ENCODE results near the gene TLE4. TPM values are rescaled to one million over a fixed set of nuclear protein-coding genes. Genes with fewer than 3 reads are reported as not detected.

The TLE4 gene
- polyA plus RNA-seq, 3 donors, result 21.0 to 107 (median 21.7) TPM

DNA sequence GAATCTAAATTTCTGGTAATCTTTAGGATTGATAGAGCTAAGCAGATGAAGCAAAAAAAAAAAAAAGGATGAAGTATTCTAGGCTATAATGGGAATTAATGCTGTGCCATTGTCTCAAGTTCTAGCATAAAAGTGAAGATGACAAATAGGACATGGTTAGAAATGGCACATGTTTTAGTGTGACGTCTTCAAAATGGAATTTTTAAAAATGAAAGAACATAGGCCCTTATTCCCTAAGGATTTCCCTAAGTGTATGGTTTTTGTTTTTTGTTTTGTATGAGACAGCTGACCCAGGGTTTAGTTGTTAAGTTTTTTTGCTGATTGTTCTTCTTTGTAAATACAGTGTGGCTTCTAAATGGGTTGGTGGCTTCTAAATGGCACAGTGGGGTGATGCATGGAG is 7.1 kb downstream of the TLE4 start:
- peaks cover 60 to 80% of the 10 kb centered on the region in 2 donors for H3K4me1 ChIP-seq (ENCODE audit: control insufficient read depth in 1 of 2, insufficient read depth in 2 of 2, low read length in 2 of 2)
- H3K9me3 ChIP-seq (replicated peaks in 1 of 2; ENCODE audit: control insufficient read depth in 1 of 2, insufficient read depth in 1 of 2, low read length in 2 of 2), result no peaks in the 10 kb centered on the region
- H3K36me3 ChIP-seq (replicated peaks in 1 of 2; ENCODE audit: control insufficient read depth in 1 of 2, insufficient read depth in 2 of 2, low read length in 2 of 2), result peaks cover 29 to 30% of the 10 kb centered on the region in 2 donors
- Mint-ChIP-seq H3K4me3 (no peak overlapping the region), H3K4me1 (peaks cover 89% of the 10 kb centered on the region), H3K27ac (peak overlapping the region in 5 of 7 donors; percentile 5 to 74 (median 38)), H3K36me3 (peaks cover 63 to 83% of the 10 kb centered on the region in 2 donors), H3K27me3 (ENCODE audit: low read depth in 3 of 3) (peaks cover 0 to 1% (median 0%) of the 10 kb centered on the region in 3 donors), H3K9me3 (no peaks in the 10 kb centered on the region)
- peak overlapping the region in 1 of 2 donors; percentile 28 for H3K27ac ChIP-seq (ENCODE audit: low read depth in 1 of 2, low read length in 2 of 2)
- TF ChIP-seq, protein P1, sequence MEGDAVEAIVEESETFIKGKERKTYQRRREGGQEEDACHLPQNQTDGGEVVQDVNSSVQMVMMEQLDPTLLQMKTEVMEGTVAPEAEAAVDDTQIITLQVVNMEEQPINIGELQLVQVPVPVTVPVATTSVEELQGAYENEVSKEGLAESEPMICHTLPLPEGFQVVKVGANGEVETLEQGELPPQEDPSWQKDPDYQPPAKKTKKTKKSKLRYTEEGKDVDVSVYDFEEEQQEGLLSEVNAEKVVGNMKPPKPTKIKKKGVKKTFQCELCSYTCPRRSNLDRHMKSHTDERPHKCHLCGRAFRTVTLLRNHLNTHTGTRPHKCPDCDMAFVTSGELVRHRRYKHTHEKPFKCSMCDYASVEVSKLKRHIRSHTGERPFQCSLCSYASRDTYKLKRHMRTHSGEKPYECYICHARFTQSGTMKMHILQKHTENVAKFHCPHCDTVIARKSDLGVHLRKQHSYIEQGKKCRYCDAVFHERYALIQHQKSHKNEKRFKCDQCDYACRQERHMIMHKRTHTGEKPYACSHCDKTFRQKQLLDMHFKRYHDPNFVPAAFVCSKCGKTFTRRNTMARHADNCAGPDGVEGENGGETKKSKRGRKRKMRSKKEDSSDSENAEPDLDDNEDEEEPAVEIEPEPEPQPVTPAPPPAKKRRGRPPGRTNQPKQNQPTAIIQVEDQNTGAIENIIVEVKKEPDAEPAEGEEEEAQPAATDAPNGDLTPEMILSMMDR (IDR thresholded peaks at IDR 0.05), result no peak
- DNase-seq, result no peak
- no peak overlapping the region for H3K4me3 ChIP-seq (replicated peaks in 1 of 3; ENCODE audit: low read depth in 2 of 3, low read length in 3 of 3)
- H3K9ac ChIP-seq (ENCODE audit: insufficient read depth, low read length, poor library complexity, severe bottlenecking), result no peak overlapping the region
- peaks cover 99% of the 10 kb centered on the region for H3K79me2 ChIP-seq (ENCODE audit: insufficient read depth, low read length)
- H3K27me3 ChIP-seq (ENCODE audit: control insufficient read depth in 2 of 2, insufficient read depth in 2 of 2, low read length in 2 of 2), result no peaks in the 10 kb centered on the region
- no peak overlapping the region for H2AFZ ChIP-seq (ENCODE audit: insufficient read depth, low read depth, low read length, poor library complexity, severe bottlenecking)
- intact Hi-C loops (cut with micrococcal nuclease), result no loop called here
- no CpG with 5 or more reads among the region's 1 CpG for WGBS (ENCODE audit: insufficient coverage)
- H4K20me1 ChIP-seq (ENCODE audit: insufficient read depth, low read length), result peaks cover 84% of the 10 kb centered on the region
- H3K4me2 ChIP-seq (replicated peaks; ENCODE audit: extremely low read depth, low read length, poor library complexity, severe bottlenecking), result no peak overlapping the region

DNA sequence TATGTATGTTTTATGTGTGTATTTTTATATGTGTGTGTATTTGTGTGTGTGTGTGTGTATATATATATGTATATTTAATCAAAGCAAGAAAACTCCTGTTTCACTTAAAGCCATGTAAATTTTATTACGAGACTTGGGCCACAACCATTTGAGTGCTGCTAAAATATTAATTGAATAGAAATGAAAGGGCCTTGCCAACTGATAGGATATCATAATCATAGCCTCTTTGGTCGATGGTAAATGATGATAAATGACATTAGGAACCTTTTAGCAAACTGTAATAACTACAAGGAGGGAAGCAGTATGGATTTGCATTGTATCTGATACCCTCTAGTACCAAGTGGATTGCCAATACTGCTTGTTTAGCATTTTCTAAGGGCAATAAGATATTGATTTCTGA is 7.9 kb downstream of the TLE4 start:
- WGBS (ENCODE audit: insufficient coverage), result no CpG with 5 or more reads among the region's 2 CpGs

More for the DNA sequence above, 7.9 kb downstream of the TLE4 start:
- Histone ChIP-seq H3K4me2 (replicated peaks; ENCODE audit: extremely low read depth, low read length, poor library complexity, severe bottlenecking) (no peak overlapping the region), H3K27me3 (ENCODE audit: control insufficient read depth in 2 of 2, insufficient read depth in 2 of 2, low read length in 2 of 2) (no peaks in the 10 kb centered on the region), H3K27ac (ENCODE audit: low read depth in 1 of 2, low read length in 2 of 2) (no peak overlapping the region), H2AFZ (ENCODE audit: insufficient read depth, low read depth, low read length, poor library complexity, severe bottlenecking) (no peak overlapping the region), H3K9me3 (replicated peaks in 1 of 2; ENCODE audit: control insufficient read depth in 1 of 2, insufficient read depth in 1 of 2, low read length in 2 of 2) (no peaks in the 10 kb centered on the region), H3K4me1 (ENCODE audit: control insufficient read depth in 1 of 2, insufficient read depth in 2 of 2, low read length in 2 of 2) (peaks cover 60 to 81% of the 10 kb centered on the region in 2 donors), H3K9ac (ENCODE audit: insufficient read depth, low read length, poor library complexity, severe bottlenecking) (no peak overlapping the region), H3K79me2 (ENCODE audit: insufficient read depth, low read length) (peaks cover 92% of the 10 kb centered on the region), H3K4me3 (replicated peaks in 1 of 3; ENCODE audit: low read depth in 2 of 3, low read length in 3 of 3) (no peak overlapping the region), H4K20me1 (ENCODE audit: insufficient read depth, low read length) (peaks cover 86% of the 10 kb centered on the region), H3K36me3 (replicated peaks in 1 of 2; ENCODE audit: control insufficient read depth in 1 of 2, insufficient read depth in 2 of 2, low read length in 2 of 2) (peaks cover 29 to 30% of the 10 kb centered on the region in 2 donors)
- TF ChIP-seq, protein P1 (IDR thresholded peaks at IDR 0.05), result no peak
- peaks cover 89% of the 10 kb centered on the region for H3K4me1 Mint-ChIP-seq
- DNase-seq, result no peak
- no peaks in the 10 kb centered on the region for H3K9me3 Mint-ChIP-seq
- H3K27ac Mint-ChIP-seq, result no peak overlapping the region
- no peak overlapping the region for H3K4me3 Mint-ChIP-seq
- H3K36me3 Mint-ChIP-seq, result peaks cover 62 to 79% of the 10 kb centered on the region in 2 donors
- intact Hi-C loops (cut with micrococcal nuclease), result loop anchor here in 1 of 2 donors (5.0 kb wide), 1 partner anchor 48 kb away; no protein-coding TSS in a partner anchor
- peaks cover 0 to 1% (median 0%) of the 10 kb centered on the region in 3 donors for H3K27me3 Mint-ChIP-seq (ENCODE audit: low read depth in 3 of 3)

Data from CD14-positive monocyte (primary cell).